C4-2B (cell line): ENCODE measurements around the gene EDIL3.

Experiments used
- H3K27ac ChIP-seq: fragments of 450-650 bp; 2 replicates; pipeline ENCODE4 v1.5.1; 2017
- CTCF ChIP-seq: fragments of 450-650 bp; conservative IDR thresholded peaks from 2 replicates; pipeline ENCODE4 v1.5.1; 2017; ENCODE audit warnings: mild to moderate bottlenecking
- ZFX ChIP-seq: fragments of 450-650 bp; IDR thresholded peaks from 2 replicates; pipeline ENCODE4 v1.6.1; 2017

EDIL3 gene

GRCh38 chr5:84384604-84385575, at the start of gene EDIL3:
TSS of gene EDIL3 (minus strand) at chr5:84384880. CDS start at chr5:84384374, 506 bp downstream.
- TF ChIP-seq ZFX = no peak
- TF ChIP-seq CTCF = no peak
- H3K27ac ChIP-seq = no peak within 1 kb of the TSS

- no peak for TF ChIP-seq CTCF
- no peak for TF ChIP-seq ZFX
- H3K27ac ChIP-seq = no peak overlapping the region
These were observed 48.8 kb upstream of the EDIL3 start for GRCh38 chr5:84433461-84433860.

GRCh38 chr5:84430863-84431663, 46.4 kb upstream of the EDIL3 start:
- TF ChIP-seq ZFX = no peak
- H3K27ac ChIP-seq = no peak overlapping the region

GRCh38 chr5:84430079-84430478, 45.4 kb upstream of the EDIL3 start:
- no peak overlapping the region for H3K27ac ChIP-seq
- no peak for TF ChIP-seq CTCF
- no peak for TF ChIP-seq ZFX

GRCh38 chr5:84425365-84425881, 40.7 kb upstream of the EDIL3 start:
- TF ChIP-seq ZFX (no peak), CTCF (no peak)
- no peak overlapping the region for H3K27ac ChIP-seq

GRCh38 chr5:84419742-84420141, 35.1 kb upstream of the EDIL3 start:
- TF ChIP-seq CTCF (no peak), ZFX (no peak)
- H3K27ac ChIP-seq = no peak overlapping the region

- TF ChIP-seq ZFX (no peak), CTCF (no peak)
- no peak overlapping the region for H3K27ac ChIP-seq
These were observed 27.3 kb upstream of the EDIL3 start for GRCh38 chr5:84411832-84412605.
